Epithelial cell of proximal tubule (primary cell): Measurements from ENCODE around the gene CSPG4. TPM values are rescaled to one million over a fixed set of nuclear protein-coding genes. Genes with fewer than 3 reads are reported as not detected.
"Not testable (repeated sequence)": the region's sequence is repeated elsewhere in the genome, so short reads cannot be mapped to it uniquely, and the experiment has no call there.

Experiments
- DNase-seq: peaks from one replicate; pipeline ENCODE4 v3.0.0-alpha.2; 2011; ENCODE audit warnings: low read depth
- H3K4me3 ChIP-seq: 2 replicates; pipeline ENCODE4 v1.5.1; 2011; ENCODE audit warnings: low read depth, mild to moderate bottlenecking, low read length
- CTCF ChIP-seq: conservative IDR thresholded peaks from 2 replicates; pipeline ENCODE4 v1.5.1; 2012; ENCODE audit warnings: low read depth, mild to moderate bottlenecking, low read length
- total RNA-seq: library from RNA; depleted of rRNA; stranded (reverse); fragments of >200 nt; gene quantifications from 2 replicates; pipeline ENCODE4 v1.2.3, GENCODE V29; 2015

Gene CSPG4
- total RNA-seq, 1 donor from 2014 or later: 2.1 TPM

DNA sequence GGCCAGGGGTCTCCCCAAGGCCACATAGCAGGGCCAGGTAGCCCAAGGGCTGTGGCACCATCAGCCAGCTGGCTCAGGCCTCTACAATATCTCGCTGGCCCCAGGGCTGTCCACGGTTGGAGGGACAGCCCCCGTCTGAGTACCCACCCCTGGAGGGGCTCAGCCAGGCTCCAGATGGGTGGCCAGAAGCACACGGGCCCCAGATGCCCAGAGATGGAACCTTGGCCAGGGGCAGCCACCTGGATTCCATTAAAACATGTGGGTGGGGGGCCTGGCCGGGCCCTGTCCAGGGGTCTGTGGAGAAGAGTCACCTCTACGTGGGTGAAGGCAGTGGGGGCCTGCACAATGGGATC is 8.4 kb downstream of the CSPG4 start:
- no peak overlapping the region for H3K4me3 ChIP-seq
- DNase-seq: no peak
- TF ChIP-seq CTCF: no peak

GRCh38 chr15:75703440-75704262 is 9.0 kb downstream of the CSPG4 start:
- not testable (repeated sequence) for DNase-seq, H3K4me3 ChIP-seq

DNA sequence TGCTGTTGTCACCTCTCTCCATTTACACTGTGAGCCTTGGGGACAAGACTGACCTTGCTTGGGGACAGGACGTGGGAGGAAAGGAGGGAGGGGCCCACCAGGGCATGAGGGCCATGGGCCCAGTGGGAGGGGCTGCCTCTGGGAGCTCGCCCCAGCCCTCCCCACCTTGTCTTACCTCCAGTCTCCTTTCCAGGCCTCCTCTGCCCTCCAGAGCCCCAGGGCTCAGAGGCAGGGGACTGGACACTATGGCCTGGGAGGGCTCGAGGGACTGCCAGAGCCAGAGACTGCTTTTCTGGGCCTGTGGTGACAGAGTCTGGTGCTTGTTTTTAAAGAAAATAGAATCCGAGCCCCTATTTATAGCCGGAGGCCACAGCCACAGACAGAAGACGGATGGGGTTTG is 10.2 kb downstream of the CSPG4 start:
- no peak for DNase-seq
- no peak overlapping the region for H3K4me3 ChIP-seq
- no peak for TF ChIP-seq CTCF

DNA sequence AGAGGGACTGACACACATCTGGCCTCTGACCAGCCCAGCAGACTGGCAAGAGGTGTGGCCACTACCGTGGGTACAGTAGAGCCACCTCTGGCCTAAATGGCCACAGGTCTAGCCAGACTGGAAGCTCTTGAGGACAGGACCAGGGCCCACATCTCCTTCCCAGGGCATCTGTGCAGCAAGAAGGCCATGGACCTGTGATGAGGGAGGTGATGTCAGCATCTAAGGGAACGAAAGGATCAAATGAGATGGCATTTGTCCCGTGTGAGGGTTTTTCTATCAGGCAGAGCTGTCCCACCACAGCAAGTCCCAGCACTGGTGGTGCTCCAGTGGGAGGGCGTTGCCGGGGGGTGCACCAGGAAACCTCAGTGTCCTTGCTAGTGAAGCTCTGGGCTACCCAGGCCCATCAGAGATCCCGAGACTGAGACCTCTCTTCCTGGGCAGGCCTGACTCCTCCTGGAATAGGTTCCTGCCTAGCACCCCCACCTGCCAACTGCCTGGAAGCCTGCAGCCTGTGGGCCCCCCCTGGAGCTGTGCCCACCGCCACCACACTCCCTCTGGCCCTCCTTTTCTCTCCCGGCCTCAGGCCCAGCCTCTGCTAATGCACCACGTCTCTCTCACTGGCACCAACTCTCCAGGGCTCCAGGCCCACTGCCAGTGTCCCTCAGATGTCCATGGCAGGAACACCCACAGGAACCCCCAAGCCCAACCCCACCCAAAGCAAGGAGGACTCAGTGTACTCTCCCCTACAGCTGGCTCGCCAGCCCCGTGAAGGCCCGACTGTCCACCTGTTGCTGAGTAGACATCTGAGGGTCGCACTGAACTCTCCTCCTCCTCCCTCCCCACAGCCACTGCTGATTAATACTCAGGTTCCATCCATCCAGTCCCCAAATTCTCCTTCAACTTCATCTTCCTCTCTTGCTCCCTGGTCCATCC is 11.3 kb downstream of the CSPG4 start:
- not testable (repeated sequence) for H3K4me3 ChIP-seq, DNase-seq

GRCh38 chr15:75699961-75700874 is 12.4 kb downstream of the CSPG4 start:
- DNase-seq, H3K4me3 ChIP-seq: not testable (repeated sequence)

DNA sequence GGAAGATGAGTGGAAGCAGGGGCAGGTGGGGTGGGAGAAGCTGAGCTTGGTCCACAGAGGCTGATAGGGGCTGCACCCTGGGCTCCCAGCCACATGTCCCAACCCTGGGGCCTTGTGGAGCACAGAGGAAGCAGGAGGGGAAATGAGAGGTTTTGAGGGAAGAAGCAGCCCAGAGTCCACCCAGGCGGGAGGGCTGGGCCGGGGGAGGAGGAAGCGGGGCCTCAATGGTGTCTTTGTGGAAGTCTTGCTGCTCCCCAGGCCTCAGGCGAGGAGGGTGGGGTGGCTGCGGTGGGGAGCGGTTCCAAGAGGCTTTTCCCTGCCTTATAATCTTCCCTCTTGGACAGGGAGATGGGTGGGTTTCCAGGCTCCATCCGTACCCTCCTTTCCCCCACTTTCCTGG is 13.1 kb downstream of the CSPG4 start:
- DNase-seq, H3K4me3 ChIP-seq: not testable (repeated sequence)

GRCh38 chr15:75697974-75698747 is 14.5 kb downstream of the CSPG4 start:
- DNase-seq, H3K4me3 ChIP-seq: not testable (repeated sequence)

DNA sequence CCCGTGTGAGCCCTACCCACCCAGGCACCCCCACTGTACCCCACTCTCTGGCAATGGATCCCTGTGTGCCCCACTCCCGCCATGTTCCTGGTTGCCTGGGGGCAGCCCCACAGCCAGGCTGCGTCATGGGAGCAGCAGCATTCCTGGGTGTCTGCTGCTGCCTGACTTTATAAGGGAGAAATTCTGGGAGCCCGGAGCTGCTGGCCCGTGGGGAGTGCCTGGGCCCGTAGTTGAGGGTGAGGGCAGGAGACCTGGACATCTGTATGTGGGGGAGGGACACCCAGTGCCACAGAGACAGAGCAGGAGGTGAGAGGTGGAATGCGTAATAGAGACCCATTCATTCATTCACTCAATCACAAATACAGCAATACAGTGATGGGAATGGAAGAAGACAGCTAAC is 15.1 kb downstream of the CSPG4 start:
- DNase-seq: no peak
- H3K4me3 ChIP-seq: no peak overlapping the region
- TF ChIP-seq CTCF: no peak

GRCh38 chr15:75696854-75697259 is 15.8 kb downstream of the CSPG4 start:
- H3K4me3 ChIP-seq: no peak overlapping the region
- no peak for TF ChIP-seq CTCF
- no peak for DNase-seq
